ENCODE results near the gene SLC1A6. TPM values are rescaled to one million over a fixed set of nuclear protein-coding genes. Genes with fewer than 3 reads are reported as not detected.

Gene SLC1A6
- total and polyA plus RNA-seq, 9 of the 15 experiments (the other 6 are each of a cell fraction or from before 2014, with no cell fraction given) = not detected

DNA sequence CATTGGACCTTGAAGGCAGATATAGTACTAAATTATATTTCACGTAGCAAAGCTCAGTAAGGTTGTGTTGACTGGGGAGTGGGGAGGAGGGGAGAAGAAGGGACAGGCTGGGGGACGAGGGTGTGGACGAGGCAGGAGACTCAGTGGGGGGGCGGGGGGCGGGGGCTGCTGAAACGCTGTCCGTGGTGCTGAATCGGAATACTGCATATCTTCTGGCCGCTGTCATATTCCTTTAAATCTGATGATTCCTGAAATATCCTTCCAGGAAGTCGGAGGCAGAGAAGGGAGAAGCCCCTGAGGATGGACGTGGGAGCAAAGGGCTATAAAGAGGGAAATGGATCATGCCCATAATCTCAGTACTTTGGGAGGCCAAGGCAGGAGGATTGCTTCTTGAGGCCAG is 34.9 kb upstream of the SLC1A6 start (continued):
- TF ChIP-seq, protein P1, sequence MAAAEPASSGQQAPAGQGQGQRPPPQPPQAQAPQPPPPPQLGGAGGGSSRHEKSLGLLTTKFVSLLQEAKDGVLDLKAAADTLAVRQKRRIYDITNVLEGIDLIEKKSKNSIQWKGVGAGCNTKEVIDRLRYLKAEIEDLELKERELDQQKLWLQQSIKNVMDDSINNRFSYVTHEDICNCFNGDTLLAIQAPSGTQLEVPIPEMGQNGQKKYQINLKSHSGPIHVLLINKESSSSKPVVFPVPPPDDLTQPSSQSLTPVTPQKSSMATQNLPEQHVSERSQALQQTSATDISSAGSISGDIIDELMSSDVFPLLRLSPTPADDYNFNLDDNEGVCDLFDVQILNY (CRISPR knock-in tag; IDR thresholded peaks at IDR 0.05) = no peak
- TF ChIP-seq BACH1 (tag; IDR thresholded peaks at IDR 0.05) (no peak), CBX8 (IDR thresholded peaks at IDR 0.05; ENCODE audit: borderline replicate concordance, extremely low read depth, low read depth, low read length, poor library complexity, severe bottlenecking) (no peak), SRSF3 (IDR thresholded peaks at IDR 0.05; ENCODE audit: insufficient read depth, low read length) (no peak), SRSF9 (IDR thresholded peaks at IDR 0.05; ENCODE audit: borderline replicate concordance, low read depth, low read length) (no peak), RB1 (IDR thresholded peaks at IDR 0.05; ENCODE audit: low read depth) (no peak), ZNF77 (CRISPR knock-in tag; IDR thresholded peaks at IDR 0.05) (no peak), AFF1 (IDR thresholded peaks at IDR 0.05; ENCODE audit: low read depth in 1 of 2, partially characterized antibody in 2 of 2) (peak in 1 of 2 experiments; percentile 51), ZNF324 (CRISPR knock-in tag; IDR thresholded peaks at IDR 0.05) (no peak), NCOA4 (IDR thresholded peaks at IDR 0.05; ENCODE audit: partially characterized antibody) (no peak), MIER1 (IDR thresholded peaks at IDR 0.05; ENCODE audit: low read depth) (peak; percentile 83), SIRT6 (IDR thresholded peaks at IDR 0.05; ENCODE audit: low read depth, low read length) (no peak), MYC (IDR thresholded peaks at IDR 0.05; ENCODE audit: low read depth, low read length) (no peak), MYC (CRISPR knock-in tag; IDR thresholded peaks at IDR 0.05; ENCODE audit: borderline replicate concordance, low read depth) (no peak)
- TF ChIP-seq, protein P2, sequence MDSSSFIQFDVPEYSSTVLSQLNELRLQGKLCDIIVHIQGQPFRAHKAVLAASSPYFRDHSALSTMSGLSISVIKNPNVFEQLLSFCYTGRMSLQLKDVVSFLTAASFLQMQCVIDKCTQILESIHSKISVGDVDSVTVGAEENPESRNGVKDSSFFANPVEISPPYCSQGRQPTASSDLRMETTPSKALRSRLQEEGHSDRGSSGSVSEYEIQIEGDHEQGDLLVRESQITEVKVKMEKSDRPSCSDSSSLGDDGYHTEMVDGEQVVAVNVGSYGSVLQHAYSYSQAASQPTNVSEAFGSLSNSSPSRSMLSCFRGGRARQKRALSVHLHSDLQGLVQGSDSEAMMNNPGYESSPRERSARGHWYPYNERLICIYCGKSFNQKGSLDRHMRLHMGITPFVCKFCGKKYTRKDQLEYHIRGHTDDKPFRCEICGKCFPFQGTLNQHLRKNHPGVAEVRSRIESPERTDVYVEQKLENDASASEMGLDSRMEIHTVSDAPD (CRISPR knock-in tag; IDR thresholded peaks at IDR 0.05) = no peak
- TF ChIP-seq, protein P3, sequence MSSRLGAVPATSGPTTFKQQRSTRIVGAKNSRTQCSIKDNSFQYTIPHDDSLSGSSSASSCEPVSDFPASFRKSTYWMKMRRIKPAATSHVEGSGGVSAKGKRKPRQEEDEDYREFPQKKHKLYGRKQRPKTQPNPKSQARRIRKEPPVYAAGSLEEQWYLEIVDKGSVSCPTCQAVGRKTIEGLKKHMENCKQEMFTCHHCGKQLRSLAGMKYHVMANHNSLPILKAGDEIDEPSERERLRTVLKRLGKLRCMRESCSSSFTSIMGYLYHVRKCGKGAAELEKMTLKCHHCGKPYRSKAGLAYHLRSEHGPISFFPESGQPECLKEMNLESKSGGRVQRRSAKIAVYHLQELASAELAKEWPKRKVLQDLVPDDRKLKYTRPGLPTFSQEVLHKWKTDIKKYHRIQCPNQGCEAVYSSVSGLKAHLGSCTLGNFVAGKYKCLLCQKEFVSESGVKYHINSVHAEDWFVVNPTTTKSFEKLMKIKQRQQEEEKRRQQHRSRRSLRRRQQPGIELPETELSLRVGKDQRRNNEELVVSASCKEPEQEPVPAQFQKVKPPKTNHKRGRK (tag; IDR thresholded peaks at IDR 0.05) = no peak
